Neural cell (in vitro differentiated cells): ENCODE data around the gene KLHDC8A. TPM values are rescaled to one million over a fixed set of nuclear protein-coding genes. Genes with fewer than 3 reads are reported as not detected.

Experiments
- H2AFZ ChIP-seq: fragments of 200-600, 300-800 bp; sonication (generic), shearing (Covaris generic); 2 replicates; pipeline ENCODE4 v1.6.0; 2014; ENCODE audit warnings: low read depth, mild to moderate bottlenecking, antibody characterized with exemption, low read length, moderate library complexity
- H3F3A ChIP-seq: fragments of 200-600 bp; shearing (Covaris generic); 2 replicates; pipeline ENCODE4 v1.6.1; 2016; ENCODE audit warnings: mild to moderate bottlenecking, moderate library complexity, mixed read lengths, antibody characterized with exemption, low read length; ENCODE audit not compliant: insufficient read depth, poor library complexity, severe bottlenecking
- H3K27ac ChIP-seq: fragments of 200-600, 300-800 bp; sonication (generic), shearing (Covaris generic); 2 replicates; pipeline ENCODE4 v1.5.1; 2014; ENCODE audit warnings: mild to moderate bottlenecking, low read length, moderate library complexity
- H3K27me3 ChIP-seq: fragments of 300-800, 200-600 bp; sonication (generic), shearing (Covaris generic); 2 replicates; pipeline ENCODE4 v1.6.0; 2014; ENCODE audit warnings: mild to moderate bottlenecking, low read depth, low read length, moderate library complexity; ENCODE audit not compliant: insufficient read depth
- H3K36me3 ChIP-seq: fragments of 300-800, 200-600 bp; sonication (generic), shearing (Covaris generic); 2 replicates; pipeline ENCODE4 v1.5.1; 2014; ENCODE audit warnings: mild to moderate bottlenecking, antibody characterized with exemption, low read length, moderate library complexity; ENCODE audit not compliant: insufficient read depth
- H3K4me2 ChIP-seq: fragments of 300-800, 200-600 bp; sonication (generic), shearing (Covaris generic); 2 replicates; pipeline ENCODE4 v1.6.0; 2014; ENCODE audit warnings: mild to moderate bottlenecking, low read length
- H3K4me3 ChIP-seq: fragments of 300-800, 200-600 bp; sonication (generic), shearing (Covaris generic); 2 replicates; pipeline ENCODE4 v1.5.1; 2014; ENCODE audit warnings: mild to moderate bottlenecking, low read length, moderate library complexity
- H3K79me2 ChIP-seq: fragments of 200-600 bp; shearing (Covaris generic); replicated peaks from 2 replicates; pipeline ENCODE4 v1.6.0; 2014; ENCODE audit warnings: mild to moderate bottlenecking, low read length, moderate library complexity; ENCODE audit not compliant: insufficient read depth
- H3K9ac ChIP-seq: fragments of 300-800, 200-600 bp; sonication (generic), shearing (Covaris generic); 2 replicates; pipeline ENCODE4 v1.6.1; 2016; ENCODE audit warnings: mild to moderate bottlenecking, low read length, mixed read lengths
- H3K9me2 ChIP-seq: fragments of 200-600 bp; shearing (Covaris generic); 2 replicates; pipeline ENCODE4 v1.6.1; 2016; ENCODE audit warnings: mild to moderate bottlenecking, low read length, mixed read lengths; ENCODE audit not compliant: insufficient read depth
- H3K9me3 ChIP-seq: fragments of 200-600, 300-800 bp; sonication (generic), shearing (Covaris generic); 2 replicates; pipeline ENCODE4 v1.6.1; 2016; ENCODE audit warnings: mild to moderate bottlenecking, mixed run types, low read length, moderate library complexity, mixed read lengths
- H4K20me1 ChIP-seq: fragments of 200-600 bp; shearing (Covaris generic); 2 replicates; pipeline ENCODE4 v1.6.1; 2016; ENCODE audit warnings: mild to moderate bottlenecking, mixed run types; ENCODE audit not compliant: insufficient read depth
- EP300 ChIP-seq: fragments of 450-650 bp; conservative IDR thresholded peaks from 2 replicates; pipeline ENCODE4 v1.6.1; 2014; ENCODE audit warnings: antibody characterized with exemption, mild to moderate bottlenecking, moderate library complexity; ENCODE audit not compliant: poor library complexity, severe bottlenecking
- EZH2 ChIP-seq: fragments of 200-600, 300-800 bp; shearing (Covaris generic), sonication (generic); IDR thresholded peaks from 2 replicates; pipeline ENCODE4 v1.6.1; 2014; ENCODE audit warnings: antibody characterized with exemption, low read length, borderline replicate concordance, mild to moderate bottlenecking; ENCODE audit not compliant: insufficient read depth, poor library complexity, severe bottlenecking
- MXI1 ChIP-seq: fragments of 450-650 bp; conservative IDR thresholded peaks from 2 replicates; pipeline ENCODE4 v1.6.1; 2014; ENCODE audit warnings: antibody characterized with exemption, mild to moderate bottlenecking; ENCODE audit not compliant: poor library complexity, severe bottlenecking
- POLR2AphosphoS5 ChIP-seq: IDR thresholded peaks from 2 replicates; pipeline ENCODE4 v1.6.1; 2012
- RAD21 ChIP-seq: fragments of 450-650 bp; conservative IDR thresholded peaks from 2 replicates; pipeline ENCODE4 v1.6.1; 2014; ENCODE audit warnings: antibody characterized with exemption, mild to moderate bottlenecking, moderate library complexity
- REST ChIP-seq: IDR thresholded peaks from 2 replicates; pipeline ENCODE4 v1.6.1; 2012; ENCODE audit warnings: borderline replicate concordance
- SMC3 ChIP-seq: fragments of 450-650 bp; conservative IDR thresholded peaks from 2 replicates; pipeline ENCODE4 v1.6.1; 2014; ENCODE audit warnings: antibody characterized with exemption, mild to moderate bottlenecking, moderate library complexity; ENCODE audit not compliant: poor library complexity
- TAF1 ChIP-seq: IDR thresholded peaks from 2 replicates; pipeline ENCODE4 v1.6.1; 2012; ENCODE audit warnings: low read depth
- polyA plus RNA-seq: library from polyadenylated mRNA; depleted of rRNA; stranded (reverse); fragments of >200 nt; gene quantifications from 2 replicates; pipeline ENCODE4 v1.2.3, GENCODE V29; 2014
- TF ChIP-seq, protein P1 (sequence below): fragments of 450-650 bp; IDR thresholded peaks from 2 replicates; pipeline ENCODE4 v1.5.1; 2014; ENCODE audit warnings: antibody characterized with exemption, mild to moderate bottlenecking, moderate library complexity; ENCODE audit not compliant: poor library complexity, severe bottlenecking

KLHDC8A gene
- polyA plus RNA-seq, 1 donor from 2014 or later, result 7.7 TPM

- Histone ChIP-seq H3K27ac (no peak overlapping the region), H3K9me3 (no peaks in the 10 kb centered on the region), H3K9me2 (no peaks in the 10 kb centered on the region), H3K27me3 (no peaks in the 10 kb centered on the region), H3K4me2 (no peak overlapping the region), H3K79me2 (no peaks in the 10 kb centered on the region), H3F3A (no peaks in the 10 kb centered on the region), H3K4me3 (no peak overlapping the region), H4K20me1 (no peaks in the 10 kb centered on the region), H3K36me3 (no peaks in the 10 kb centered on the region), H2AFZ (no peak overlapping the region), H3K9ac (no peak overlapping the region)
- TF ChIP-seq EZH2, result no peak
- no peak for TF ChIP-seq POLR2AphosphoS5
- TF ChIP-seq RAD21, result no peak
- no peak for TF ChIP-seq EP300
- TF ChIP-seq MXI1, result no peak
- TF ChIP-seq TAF1, result no peak
- TF ChIP-seq, protein P1, sequence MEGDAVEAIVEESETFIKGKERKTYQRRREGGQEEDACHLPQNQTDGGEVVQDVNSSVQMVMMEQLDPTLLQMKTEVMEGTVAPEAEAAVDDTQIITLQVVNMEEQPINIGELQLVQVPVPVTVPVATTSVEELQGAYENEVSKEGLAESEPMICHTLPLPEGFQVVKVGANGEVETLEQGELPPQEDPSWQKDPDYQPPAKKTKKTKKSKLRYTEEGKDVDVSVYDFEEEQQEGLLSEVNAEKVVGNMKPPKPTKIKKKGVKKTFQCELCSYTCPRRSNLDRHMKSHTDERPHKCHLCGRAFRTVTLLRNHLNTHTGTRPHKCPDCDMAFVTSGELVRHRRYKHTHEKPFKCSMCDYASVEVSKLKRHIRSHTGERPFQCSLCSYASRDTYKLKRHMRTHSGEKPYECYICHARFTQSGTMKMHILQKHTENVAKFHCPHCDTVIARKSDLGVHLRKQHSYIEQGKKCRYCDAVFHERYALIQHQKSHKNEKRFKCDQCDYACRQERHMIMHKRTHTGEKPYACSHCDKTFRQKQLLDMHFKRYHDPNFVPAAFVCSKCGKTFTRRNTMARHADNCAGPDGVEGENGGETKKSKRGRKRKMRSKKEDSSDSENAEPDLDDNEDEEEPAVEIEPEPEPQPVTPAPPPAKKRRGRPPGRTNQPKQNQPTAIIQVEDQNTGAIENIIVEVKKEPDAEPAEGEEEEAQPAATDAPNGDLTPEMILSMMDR, result no peak
- no peak for TF ChIP-seq SMC3
- TF ChIP-seq REST, result no peak
Observed at GRCh38 chr1:205326812-205327466, 29.8 kb downstream of the KLHDC8A start.

DNA sequence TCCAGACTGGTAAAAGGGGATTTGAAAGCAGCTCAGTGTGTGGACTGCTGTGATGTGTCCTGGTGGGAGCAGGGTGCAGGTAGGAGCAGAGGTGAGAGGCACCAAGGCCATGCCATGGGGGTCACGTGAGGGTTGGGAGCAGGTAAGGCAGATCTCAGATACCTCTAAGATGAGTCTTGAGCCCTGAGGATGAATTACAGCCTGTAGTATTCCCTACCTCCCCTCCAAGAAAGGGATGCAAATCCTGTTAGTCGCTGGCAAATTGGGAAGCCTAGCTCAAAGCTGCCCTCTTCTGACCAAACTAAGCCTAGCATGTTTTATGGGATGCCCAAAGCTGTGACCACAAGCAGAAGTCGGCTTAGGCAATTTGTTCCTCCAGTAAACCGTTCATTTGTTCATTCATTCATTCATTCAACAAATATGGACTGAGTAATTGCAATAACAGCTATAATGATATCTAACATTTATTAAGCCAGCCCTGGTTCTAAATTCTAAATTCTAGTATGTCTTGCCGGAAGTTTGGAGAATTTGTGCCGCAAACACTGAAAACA is 31.3 kb downstream of the KLHDC8A start:
- no peak overlapping the region for H3K4me2 ChIP-seq
- no peaks in the 10 kb centered on the region for H3K79me2 ChIP-seq
- peak overlapping the region; percentile 30 for H3K9ac ChIP-seq
- H4K20me1 ChIP-seq, result no peaks in the 10 kb centered on the region
- no peak overlapping the region for H3K27ac ChIP-seq
- TF ChIP-seq TAF1, result no peak
- no peak for TF ChIP-seq EP300
- no peak for TF ChIP-seq EZH2
- TF ChIP-seq, protein P1, result peak; percentile 87
- TF ChIP-seq REST, result peak; percentile 58
- TF ChIP-seq RAD21, result peak; percentile 93
- no peak for TF ChIP-seq MXI1
- no peak for TF ChIP-seq POLR2AphosphoS5
- peak; percentile 97 for TF ChIP-seq SMC3
- no peak overlapping the region for H3K4me3 ChIP-seq
- no peaks in the 10 kb centered on the region for H3F3A ChIP-seq
- H2AFZ ChIP-seq, result no peak overlapping the region
- no peaks in the 10 kb centered on the region for H3K9me3 ChIP-seq
- no peaks in the 10 kb centered on the region for H3K9me2 ChIP-seq
- H3K36me3 ChIP-seq, result no peaks in the 10 kb centered on the region
- H3K27me3 ChIP-seq, result no peaks in the 10 kb centered on the region
